ENCODE results near the gene GUCY1B1.

GRCh38 chr4:155751569-155751968 lies 7.3 kb upstream of the GUCY1B1 start:
- no peak for TF ChIP-seq ZNF274 (IDR thresholded peaks at IDR 0.05; ENCODE audit: borderline replicate concordance, low read depth, low read length)
- no peak for TF ChIP-seq POLR2A (conservative IDR thresholded peaks at IDR 0.05)
- no peak for TF ChIP-seq SP1 (CRISPR knock-in tag; IDR thresholded peaks at IDR 0.05)
- no peak for TF ChIP-seq ELK1 (CRISPR knock-in tag; IDR thresholded peaks at IDR 0.05)
- TF ChIP-seq POU5F1 (IDR thresholded peaks at IDR 0.05; ENCODE audit: borderline replicate concordance, low read depth, low read length, partially characterized antibody), result no peak
- no peak for TF ChIP-seq POLR2AphosphoS5 (IDR thresholded peaks at IDR 0.05; ENCODE audit: control insufficient read depth, insufficient read depth, low read depth, low read length)
- no peak for TF ChIP-seq ZBTB43 (CRISPR knock-in tag; IDR thresholded peaks at IDR 0.05)
- no peak for TF ChIP-seq EP300 (IDR thresholded peaks at IDR 0.05; ENCODE audit: low read length)
- no peak for TF ChIP-seq SETDB1 (IDR thresholded peaks at IDR 0.05; ENCODE audit: low read length)
- no peak for TF ChIP-seq CTCF (IDR thresholded peaks at IDR 0.05 in 2 of 3, conservative IDR thresholded peaks at IDR 0.05 in 1 of 3; ENCODE audit: insufficient read depth in 2 of 3, low read depth in 1 of 3, low read length in 3 of 3)
- no peak for TF ChIP-seq NCOA4 (IDR thresholded peaks at IDR 0.05; ENCODE audit: partially characterized antibody)
- no peak for TF ChIP-seq HSF4 (CRISPR knock-in tag; IDR thresholded peaks at IDR 0.05; ENCODE audit: borderline replicate concordance)
